GM15510 (cell line): ENCODE results near the gene RIPOR3.

ENCODE experiments used
- POLR2A ChIP-seq: IDR thresholded peaks from 3 replicates; pipeline ENCODE4 v1.6.1; 2011; ENCODE audit warnings: borderline replicate concordance; ENCODE audit not compliant: insufficient read length; ENCODE audit errors: extremely low read depth

RIPOR3 gene

GRCh38 chr20:50678169-50678898 is 13.0 kb downstream of the RIPOR3 start:
- no peak for TF ChIP-seq POLR2A

- no peak for TF ChIP-seq POLR2A
Measured at GRCh38 chr20:50676858-50677257, 14.5 kb downstream of the RIPOR3 start.

GRCh38 chr20:50675671-50676376 is 15.5 kb downstream of the RIPOR3 start:
- TF ChIP-seq POLR2A: no peak

GRCh38 chr20:50674138-50674825 is 17.1 kb downstream of the RIPOR3 start:
- no peak for TF ChIP-seq POLR2A

- TF ChIP-seq POLR2A: no peak
Measured at GRCh38 chr20:50673466-50674137, 17.7 kb downstream of the RIPOR3 start.

GRCh38 chr20:50673146-50673465 is 18.2 kb downstream of the RIPOR3 start:
- TF ChIP-seq POLR2A: no peak

- no peak for TF ChIP-seq POLR2A
Measured at GRCh38 chr20:50672400-50673145, 18.8 kb downstream of the RIPOR3 start.

- TF ChIP-seq POLR2A: no peak
Measured at GRCh38 chr20:50671626-50672025, 19.7 kb downstream of the RIPOR3 start.

GRCh38 chr20:50670126-50670862 is 21.0 kb downstream of the RIPOR3 start:
- TF ChIP-seq POLR2A: no peak

GRCh38 chr20:50668798-50669197 is 22.5 kb downstream of the RIPOR3 start:
- TF ChIP-seq POLR2A: no peak

- no peak for TF ChIP-seq POLR2A
Measured at GRCh38 chr20:50668326-50668725, 23.0 kb downstream of the RIPOR3 start.

- TF ChIP-seq POLR2A: no peak
Measured at GRCh38 chr20:50666709-50667298, 24.5 kb downstream of the RIPOR3 start.

GRCh38 chr20:50664254-50664653 is 27.1 kb downstream of the RIPOR3 start:
- no peak for TF ChIP-seq POLR2A

- TF ChIP-seq POLR2A: no peak
Measured at GRCh38 chr20:50663095-50663821, 28.1 kb downstream of the RIPOR3 start.
